Endodermal cell (in vitro differentiated cells): ENCODE data around the gene NPAS3. TPM values are rescaled to one million over a fixed set of nuclear protein-coding genes. Genes with fewer than 3 reads are reported as not detected.

Experiments
- DNase-seq: peaks from one replicate; pipeline ENCODE4 v3.0.0-alpha.2; 2017
- H3K27ac ChIP-seq: 2 replicates; pipeline ENCODE4 v1.5.1; 2013; ENCODE audit warnings: mild to moderate bottlenecking, low read depth, low read length, moderate library complexity
- H3K27me3 ChIP-seq: 2 replicates; pipeline ENCODE4 v1.6.1; 2013; ENCODE audit warnings: mild to moderate bottlenecking, low read length, moderate library complexity; ENCODE audit not compliant: insufficient read depth, control insufficient read depth, poor library complexity, severe bottlenecking
- H3K36me3 ChIP-seq: 2 replicates; pipeline ENCODE4 v1.7.0; 2013; ENCODE audit warnings: mild to moderate bottlenecking, low read length, moderate library complexity; ENCODE audit not compliant: control insufficient read depth, insufficient read depth
- H3K4me1 ChIP-seq: one replicate; pipeline ENCODE4 v1.7.0; 2013; ENCODE audit warnings: low read length; ENCODE audit not compliant: control insufficient read depth, insufficient read depth
- H3K4me3 ChIP-seq: 2 replicates; pipeline ENCODE4 v1.5.1; 2013; ENCODE audit warnings: mild to moderate bottlenecking, low read length, moderate library complexity
- H3K9ac ChIP-seq: 2 replicates; pipeline ENCODE4 v1.6.1; 2013; ENCODE audit warnings: mild to moderate bottlenecking, low read length, moderate library complexity; ENCODE audit not compliant: poor library complexity, severe bottlenecking; ENCODE audit errors: extremely low read depth
- H3K9me3 ChIP-seq: 2 replicates; pipeline ENCODE4 v1.6.1; 2013; ENCODE audit warnings: mild to moderate bottlenecking, low read length, moderate library complexity; ENCODE audit not compliant: control insufficient read depth
- H3K27ac Mint-ChIP-seq: 2 replicates; pipeline ENCODE4 v1.8.0; 2020; ENCODE audit warnings: mixed read lengths
- H3K27me3 Mint-ChIP-seq: 2 replicates; pipeline ENCODE4 v1.8.0; 2021; ENCODE audit warnings: mild to moderate bottlenecking, mixed read lengths; ENCODE audit not compliant: insufficient read depth
- H3K36me3 Mint-ChIP-seq: 2 replicates; pipeline ENCODE4 v1.8.0; 2020; ENCODE audit warnings: low read depth, mixed read lengths
- H3K4me1 Mint-ChIP-seq: 2 replicates; pipeline ENCODE4 v1.8.0; 2020; ENCODE audit warnings: mixed read lengths
- H3K4me3 Mint-ChIP-seq: 2 replicates; pipeline ENCODE4 v1.8.0; 2020; ENCODE audit warnings: mild to moderate bottlenecking, moderate library complexity, mixed read lengths
- H3K9me3 Mint-ChIP-seq: 2 replicates; pipeline ENCODE4 v1.8.0; 2020; ENCODE audit warnings: mild to moderate bottlenecking, mixed read lengths
- CTCF ChIP-seq: fragments of 200-600 bp; sonication (generic); conservative IDR thresholded peaks from 2 replicates; pipeline ENCODE4 v1.5.0; 2021; ENCODE audit warnings: antibody characterized with exemption, mild to moderate bottlenecking
- WGBS, 2 experiments: methylation state at CpG; one replicate each; pipeline versions ENCODE4 v1.1.5 to v1.1.7; 2013; ENCODE audit warnings: missing lambda C conversion rate in 2 of 2, mixed read lengths in 1 of 2; ENCODE audit not compliant: insufficient coverage in 1 of 2, insufficient read length in 1 of 2; 5-methylcytosine and 5-hydroxymethylcytosine counted together
- total RNA-seq, 2 donors: library from RNA; stranded (reverse); fragmentation: NEBNext Ultra II Directional in 1 of 2; extraction: Animal tissue kit (Norgen Biotek cat#: 25700) in 1 of 2; gene quantifications; 2 replicates in 1 of 2; 3 replicates in 1 of 2; pipeline ENCODE4 v1.2.1, GENCODE V29; 2021

NPAS3 gene
- total RNA-seq, 2 donors from 2014 or later, result 1.4 to 1.6 TPM

GRCh38 chr14:33809396-33809981, 870.8 kb downstream of the NPAS3 start:
- no peaks in the 10 kb centered on the region for H3K4me1 Mint-ChIP-seq
- Histone ChIP-seq H3K9ac (no peak overlapping the region), H3K9me3 (no peaks in the 10 kb centered on the region), H3K36me3 (no peaks in the 10 kb centered on the region), H3K4me3 (no peak overlapping the region), H3K4me1 (no peaks in the 10 kb centered on the region), H3K27ac (no peak overlapping the region), H3K27me3 (no peaks in the 10 kb centered on the region)
- H3K27ac Mint-ChIP-seq, result no peak overlapping the region
- peaks cover 2% of the 10 kb centered on the region for H3K27me3 Mint-ChIP-seq
- no peak for TF ChIP-seq CTCF
- no peak overlapping the region for H3K4me3 Mint-ChIP-seq
- H3K9me3 Mint-ChIP-seq, result no peaks in the 10 kb centered on the region
- no peak for DNase-seq
- no peaks in the 10 kb centered on the region for H3K36me3 Mint-ChIP-seq
- WGBS, 2 experiments, result 100% methylated on average over 1 of the region's 2 CpGs; no CpG with 5 or more reads in 1 of the 2 experiments

- WGBS, 2 experiments, result 91 to 96% methylated on average over 6 of the region's 6 CpGs
- Histone ChIP-seq H3K27me3 (no peaks in the 10 kb centered on the region), H3K9me3 (no peaks in the 10 kb centered on the region), H3K36me3 (no peaks in the 10 kb centered on the region), H3K4me3 (no peak overlapping the region), H3K4me1 (no peaks in the 10 kb centered on the region), H3K27ac (no peak overlapping the region), H3K9ac (no peak overlapping the region)
- Mint-ChIP-seq H3K27ac (no peak overlapping the region), H3K9me3 (no peaks in the 10 kb centered on the region), H3K4me3 (no peak overlapping the region), H3K27me3 (peaks cover 5% of the 10 kb centered on the region), H3K4me1 (no peaks in the 10 kb centered on the region), H3K36me3 (no peaks in the 10 kb centered on the region)
- no peak for DNase-seq
- no peak for TF ChIP-seq CTCF
Measured at GRCh38 chr14:33810308-33810707, 871.6 kb downstream of the NPAS3 start.

DNA sequence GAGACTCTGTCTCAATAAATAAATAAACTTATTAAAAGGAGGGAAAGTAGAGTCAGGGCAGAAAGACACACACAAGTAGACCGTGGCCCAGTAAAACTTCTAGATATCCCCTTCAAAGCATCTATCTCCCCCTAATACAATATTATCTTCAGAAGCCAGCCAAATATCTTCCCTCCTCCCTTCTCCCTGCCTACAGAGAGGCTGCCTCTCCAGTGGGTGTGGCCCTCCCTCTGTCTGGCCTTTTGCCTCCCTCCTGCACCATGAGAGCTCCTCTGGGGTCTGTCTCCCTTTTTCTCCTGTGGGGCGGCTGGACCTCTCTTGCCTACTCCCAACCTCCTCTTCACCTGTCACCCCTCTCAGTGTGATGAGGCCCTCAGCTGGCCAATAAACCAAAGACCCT, 873.0 kb downstream of the NPAS3 start:
- DNase-seq, result no peak
- no peak overlapping the region for H3K9ac ChIP-seq
- no peaks in the 10 kb centered on the region for H3K36me3 Mint-ChIP-seq
- H3K27ac Mint-ChIP-seq, result no peak overlapping the region
- 90 to 98% methylated on average over 2 of the region's 2 CpGs for WGBS, 2 experiments
- TF ChIP-seq CTCF, result no peak
- no peaks in the 10 kb centered on the region for H3K36me3 ChIP-seq
- no peaks in the 10 kb centered on the region for H3K4me1 ChIP-seq
- H3K9me3 Mint-ChIP-seq, result no peaks in the 10 kb centered on the region
- H3K4me3 Mint-ChIP-seq, result no peak overlapping the region
- no peaks in the 10 kb centered on the region for H3K9me3 ChIP-seq
- H3K4me1 Mint-ChIP-seq, result no peaks in the 10 kb centered on the region
- H3K4me3 ChIP-seq, result no peak overlapping the region
- H3K27me3 ChIP-seq, result no peaks in the 10 kb centered on the region
- H3K27ac ChIP-seq, result no peak overlapping the region
- H3K27me3 Mint-ChIP-seq, result peaks cover 2% of the 10 kb centered on the region
